NCI-H2227 (cell line): Measurements from ENCODE around the gene MAN2A2.
"Not testable (repeated sequence)": the region's sequence is repeated elsewhere in the genome, so short reads cannot be mapped to it uniquely, and the experiment has no call there.

Experiments
- DNase-seq: peaks from one replicate; lab custom pipeline; 2025; ENCODE audit not compliant: unreplicated experiment; lab: John Stamatoyannopoulos, UW

MAN2A2 gene

GRCh38 chr15:90883526-90883975 lies 19.6 kb upstream of the MAN2A2 start:
- DNase-seq = no peak

GRCh38 chr15:90883976-90884718 lies 19.0 kb upstream of the MAN2A2 start, which contains the start of gene FES:
Gene FES, plus strand, starts transcription at chr15:90884504. Its CDS starts 542 bp downstream, at chr15:90885046.
- no peak for DNase-seq

DNA sequence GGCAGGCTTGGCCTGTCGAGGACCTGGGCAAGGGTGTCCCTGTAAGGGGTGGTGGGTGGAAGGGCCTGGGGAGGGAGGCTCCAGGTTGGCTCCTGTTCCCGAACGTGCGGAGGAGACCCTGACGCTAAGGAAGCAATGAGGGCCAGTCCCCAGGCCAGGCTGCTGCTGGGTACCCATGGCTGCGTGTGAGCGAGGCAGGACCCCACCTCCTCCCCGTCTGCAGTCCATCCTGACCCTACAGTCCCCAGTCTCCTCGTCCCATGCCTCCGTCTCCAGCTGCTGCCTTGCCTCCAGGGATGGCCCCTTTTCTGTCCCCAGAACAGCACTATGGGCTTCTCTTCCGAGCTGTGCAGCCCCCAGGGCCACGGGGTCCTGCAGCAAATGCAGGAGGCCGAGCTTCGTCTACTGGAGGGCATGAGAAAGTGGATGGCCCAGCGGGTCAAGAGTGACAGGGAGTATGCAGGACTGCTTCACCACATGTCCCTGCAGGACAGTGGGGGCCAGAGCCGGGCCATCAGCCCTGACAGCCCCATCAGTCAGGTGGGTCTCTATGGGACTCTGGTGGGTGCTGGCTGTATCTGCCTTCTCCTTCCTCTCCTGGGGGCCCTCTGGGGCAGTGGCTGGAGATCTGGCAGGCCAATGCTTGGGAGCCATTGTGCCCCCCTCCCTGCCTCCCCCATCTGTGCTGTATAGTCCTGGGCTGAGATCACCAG lies 18.2 kb upstream of the MAN2A2 start:
- no peak for DNase-seq

DNA sequence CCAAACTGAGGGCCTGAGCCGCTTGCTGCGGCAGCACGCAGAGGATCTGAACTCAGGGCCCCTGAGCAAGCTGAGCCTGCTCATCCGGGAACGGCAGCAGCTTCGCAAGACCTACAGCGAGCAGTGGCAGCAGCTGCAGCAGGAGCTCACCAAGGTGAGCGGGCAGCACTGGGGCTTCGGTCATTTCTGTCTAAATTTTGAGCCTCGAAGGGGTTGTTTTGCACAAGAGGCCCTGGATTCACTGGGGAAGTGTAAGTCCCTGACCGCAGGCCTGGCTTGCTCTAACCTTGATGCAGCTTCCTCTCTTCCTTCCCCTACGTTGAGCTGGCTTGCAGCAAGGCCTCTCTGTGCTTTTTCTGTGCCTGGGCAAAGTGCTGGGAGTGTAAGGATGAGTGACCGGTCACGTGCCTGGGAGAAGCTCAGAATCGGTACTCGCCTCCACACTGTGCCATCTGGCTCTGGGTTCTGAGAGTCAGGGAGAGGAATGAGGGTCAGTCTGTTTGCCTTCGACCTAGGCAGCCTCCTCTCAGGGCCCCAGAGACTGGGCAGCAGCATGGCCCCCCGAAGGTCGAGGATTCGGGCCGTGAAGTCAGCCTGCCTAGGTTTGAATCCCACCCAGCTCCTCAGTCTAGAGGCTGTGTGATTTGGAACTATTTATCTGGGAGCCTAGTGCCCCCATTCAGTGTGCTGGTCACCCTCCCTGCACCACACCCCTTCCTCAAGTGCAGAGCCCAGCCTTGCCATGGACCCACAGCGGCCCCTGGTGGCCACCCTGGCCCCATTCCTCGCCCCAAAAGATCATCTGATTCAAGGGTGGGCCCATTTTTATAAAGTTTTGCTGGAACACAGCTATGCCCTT lies 17.4 kb upstream of the MAN2A2 start:
- peak; percentile 63 for DNase-seq

- DNase-seq = no peak
These were observed 16.8 kb upstream of the MAN2A2 start for GRCh38 chr15:90886291-90886614.

- DNase-seq = no peak
These were observed 16.0 kb upstream of the MAN2A2 start for GRCh38 chr15:90887037-90887481.

- no peak for DNase-seq
These were observed 13.8 kb upstream of the MAN2A2 start for GRCh38 chr15:90889313-90889730.

GRCh38 chr15:90889736-90890456 lies 13.2 kb upstream of the MAN2A2 start:
- no peak for DNase-seq

DNA sequence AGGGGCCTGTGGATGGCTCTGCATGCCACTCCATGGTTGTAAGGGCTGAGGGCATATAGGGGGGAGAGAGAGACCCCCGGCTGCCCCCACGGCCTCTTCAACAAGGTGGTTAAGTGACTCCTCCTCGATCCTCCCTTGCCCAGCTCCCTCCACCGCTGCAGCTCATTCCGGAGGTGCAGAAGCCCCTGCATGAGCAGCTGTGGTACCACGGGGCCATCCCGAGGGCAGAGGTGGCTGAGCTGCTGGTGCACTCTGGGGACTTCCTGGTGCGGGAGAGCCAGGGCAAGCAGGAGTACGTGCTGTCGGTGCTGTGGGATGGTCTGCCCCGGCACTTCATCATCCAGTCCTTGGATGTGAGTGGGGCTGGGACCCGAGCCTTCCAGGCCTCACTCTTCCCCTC lies 12.3 kb upstream of the MAN2A2 start:
- no peak for DNase-seq

GRCh38 chr15:90891346-90891949 lies 11.7 kb upstream of the MAN2A2 start:
- DNase-seq = no peak

- no peak for DNase-seq
These were observed 11.1 kb upstream of the MAN2A2 start for GRCh38 chr15:90892023-90892422.

DNA sequence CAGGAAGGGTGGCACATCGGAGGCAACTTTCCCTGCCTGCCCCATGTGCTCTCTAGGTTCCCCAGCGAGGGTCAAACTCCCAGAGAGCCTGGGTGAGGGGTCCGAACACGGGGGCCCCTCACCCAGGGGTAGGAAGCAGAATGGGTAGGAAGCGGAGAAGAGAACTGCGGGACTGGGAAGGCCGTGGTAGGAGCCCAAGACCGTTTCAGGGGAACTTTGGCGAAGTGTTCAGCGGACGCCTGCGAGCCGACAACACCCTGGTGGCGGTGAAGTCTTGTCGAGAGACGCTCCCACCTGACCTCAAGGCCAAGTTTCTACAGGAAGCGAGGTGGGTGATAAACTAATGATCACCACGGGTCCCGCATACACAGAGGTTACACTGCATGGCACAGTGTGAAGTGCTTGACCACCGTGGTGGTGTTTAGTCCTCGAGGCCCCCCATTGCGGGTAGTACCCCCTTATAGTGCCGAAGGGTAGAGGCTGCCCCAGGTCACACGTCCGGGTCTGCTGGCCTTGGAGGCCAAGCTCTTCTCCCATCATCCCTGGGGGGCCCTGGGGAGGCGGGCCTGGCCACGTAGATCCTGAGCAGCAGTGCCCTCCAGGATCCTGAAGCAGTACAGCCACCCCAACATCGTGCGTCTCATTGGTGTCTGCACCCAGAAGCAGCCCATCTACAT lies 10.5 kb upstream of the MAN2A2 start:
- no peak for DNase-seq

- DNase-seq = no peak
These were observed 9.7 kb upstream of the MAN2A2 start for GRCh38 chr15:90893175-90894090.

DNA sequence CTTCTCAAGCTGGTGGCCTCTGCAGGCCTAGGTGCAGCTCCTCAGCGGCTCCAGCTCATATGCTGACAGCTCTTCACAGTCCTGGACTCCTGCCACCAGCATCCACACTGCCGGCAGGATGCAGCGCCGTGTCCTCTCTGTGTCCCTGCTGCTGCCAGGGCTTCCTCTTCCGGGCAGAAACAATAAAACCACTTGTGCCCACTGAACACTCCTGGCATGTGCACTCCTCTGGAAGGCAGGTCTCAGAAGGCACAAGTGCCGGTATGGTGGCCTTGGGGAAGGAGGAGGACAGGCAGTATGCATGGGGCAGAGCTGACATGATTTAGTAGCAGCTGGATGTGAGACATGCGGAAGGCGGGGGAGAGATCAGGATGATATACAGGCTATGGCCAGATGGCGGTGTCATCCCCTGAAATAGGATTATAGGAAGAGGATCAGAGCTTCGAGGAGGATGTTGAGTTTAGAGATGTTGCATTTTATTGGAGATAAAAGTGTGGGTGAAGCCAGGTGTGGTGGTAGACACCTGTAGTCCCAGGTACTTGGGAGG lies 7.5 kb upstream of the MAN2A2 start:
- DNase-seq = peak; percentile 39

- DNase-seq = not testable (repeated sequence)
These were observed 5.9 kb upstream of the MAN2A2 start for GRCh38 chr15:90897131-90897655.

- peak; percentile 10 for DNase-seq
These were observed 1.7 kb upstream of the MAN2A2 start for GRCh38 chr15:90901175-90902039.
